HFF-Myc (cell line): ENCODE results near the gene KLHL18.
A peak's percentile ranks its signal among the peaks of the same experiment; 100 is the strongest.

Experiments
- DNase-seq: peaks from one replicate; pipeline ENCODE4 v3.0.0-alpha.2; 2011; ENCODE audit warnings: low read depth; ENCODE audit errors: extremely low read depth
- H3K4me3 ChIP-seq: replicated peaks from 2 replicates; pipeline ENCODE4 v1.5.1; 2011; ENCODE audit warnings: low read depth, mild to moderate bottlenecking, control low read depth, low read length
- CTCF ChIP-seq: IDR thresholded peaks from 2 replicates; pipeline ENCODE4 v1.5.1; 2012; ENCODE audit warnings: mild to moderate bottlenecking, low read depth, low read length, control low read depth; ENCODE audit errors: missing control alignments

KLHL18 gene

GRCh38 chr3:47324278-47324865 lies 41.6 kb downstream of the KLHL18 start:
- no peak overlapping the region for H3K4me3 ChIP-seq
- TF ChIP-seq CTCF, result peak; percentile 73

GRCh38 chr3:47333907-47334306 lies 51.2 kb downstream of the KLHL18 start:
- no peak overlapping the region for H3K4me3 ChIP-seq
- no peak for DNase-seq
- no peak for TF ChIP-seq CTCF

More at GRCh38 chr3:47324278-47324865, 41.6 kb downstream of the KLHL18 start:
- peak; percentile 65 for DNase-seq

- H3K4me3 ChIP-seq, result no peak overlapping the region
- DNase-seq, result no peak
- TF ChIP-seq CTCF, result no peak
Observed at GRCh38 chr3:47337656-47338055, 54.9 kb downstream of the KLHL18 start.

- DNase-seq, result no peak
- TF ChIP-seq CTCF, result no peak
- H3K4me3 ChIP-seq, result no peak overlapping the region
Observed at GRCh38 chr3:47339951-47340350, 57.2 kb downstream of the KLHL18 start.

GRCh38 chr3:47340866-47341265 lies 58.1 kb downstream of the KLHL18 start:
- TF ChIP-seq CTCF, result no peak
- DNase-seq, result no peak
- H3K4me3 ChIP-seq, result no peak overlapping the region

- no peak overlapping the region for H3K4me3 ChIP-seq
- TF ChIP-seq CTCF, result no peak
- no peak for DNase-seq
Observed at GRCh38 chr3:47342151-47342550, 59.4 kb downstream of the KLHL18 start.

- H3K4me3 ChIP-seq, result no peak overlapping the region
- TF ChIP-seq CTCF, result no peak
- DNase-seq, result no peak
Observed at GRCh38 chr3:47342812-47343211, 60.1 kb downstream of the KLHL18 start.
